ENCODE measurements around the gene C16orf95. TPM values are rescaled to one million over a fixed set of nuclear protein-coding genes. Genes with fewer than 3 reads are reported as not detected.
"Not testable (repeated sequence)": the region's sequence is repeated elsewhere in the genome, so short reads cannot be mapped to it uniquely, and the experiment has no call there.

Gene C16orf95
- polyA plus RNA-seq, 3 donors: 2.6 to 4.5 (median 3.9) TPM

GRCh38 chr16:87347932-87348615 is 30.9 kb upstream of the C16orf95 start:
- no peak for DNase-seq (ENCODE audit: low read depth in 3 of 3, low spot score in 2 of 3)

- DNase-seq (ENCODE audit: low read depth in 3 of 3, low spot score in 2 of 3): no peak
Measured at GRCh38 chr16:87346517-87347060, 29.4 kb upstream of the C16orf95 start.

GRCh38 chr16:87345726-87346424 is 28.7 kb upstream of the C16orf95 start:
- no peak for DNase-seq (ENCODE audit: low read depth in 3 of 3, low spot score in 2 of 3)

- DNase-seq (ENCODE audit: low read depth in 3 of 3, low spot score in 2 of 3): no peak
Measured at GRCh38 chr16:87344931-87345631, 27.9 kb upstream of the C16orf95 start.

- no peak for DNase-seq (ENCODE audit: low read depth in 3 of 3, low spot score in 2 of 3)
Measured at GRCh38 chr16:87344165-87344930, 27.2 kb upstream of the C16orf95 start.

- no peak for DNase-seq (ENCODE audit: low read depth in 3 of 3, low spot score in 2 of 3)
Measured at GRCh38 chr16:87343753-87344050, 26.5 kb upstream of the C16orf95 start.

GRCh38 chr16:87342978-87343752 is 26.0 kb upstream of the C16orf95 start:
- DNase-seq (ENCODE audit: low read depth in 3 of 3, low spot score in 2 of 3): no peak

- no peak for DNase-seq (ENCODE audit: low read depth in 3 of 3, low spot score in 2 of 3)
Measured at GRCh38 chr16:87342504-87342903, 25.3 kb upstream of the C16orf95 start.

GRCh38 chr16:87340198-87340597 is 23.0 kb upstream of the C16orf95 start:
- DNase-seq (ENCODE audit: low read depth in 3 of 3, low spot score in 2 of 3): no peak

GRCh38 chr16:87339724-87340105 is 22.5 kb upstream of the C16orf95 start:
- not testable (repeated sequence) for DNase-seq (ENCODE audit: low read depth in 3 of 3, low spot score in 2 of 3)

- no peak for DNase-seq (ENCODE audit: low read depth in 3 of 3, low spot score in 2 of 3)
Measured at GRCh38 chr16:87339086-87339723, 22.0 kb upstream of the C16orf95 start.

GRCh38 chr16:87338155-87338765 is 21.1 kb upstream of the C16orf95 start:
- DNase-seq (ENCODE audit: low read depth in 3 of 3, low spot score in 2 of 3): no peak

GRCh38 chr16:87337262-87337771 is 20.1 kb upstream of the C16orf95 start:
- DNase-seq (ENCODE audit: low read depth in 3 of 3, low spot score in 2 of 3): no peak

GRCh38 chr16:87336434-87337240 is 19.4 kb upstream of the C16orf95 start:
- no peak for DNase-seq (ENCODE audit: low read depth in 3 of 3, low spot score in 2 of 3)

- DNase-seq (ENCODE audit: low read depth in 3 of 3, low spot score in 2 of 3): no peak
Measured at GRCh38 chr16:87335625-87336433, 18.6 kb upstream of the C16orf95 start.

- no peak for DNase-seq (ENCODE audit: low read depth in 3 of 3, low spot score in 2 of 3)
Measured at GRCh38 chr16:87334651-87335624, 17.7 kb upstream of the C16orf95 start.
